CD4-positive, alpha-beta T cell treated with Interleukin-1 beta for 1 hour (primary cell): ENCODE data around the gene RTCB.
"Not testable (repeated sequence)": the region's sequence is repeated elsewhere in the genome, so short reads cannot be mapped to it uniquely, and the experiment has no call there.

Experiments used
- DNase-seq, 2 donors: peaks; one replicate each; pipeline ENCODE4 v3.0.0-alpha.2; 2020 to 2022

RTCB gene

GRCh38 chr22:32385681-32386080 lies 26.4 kb downstream of the RTCB start:
- no peak for DNase-seq

- no peak for DNase-seq
Observed at GRCh38 chr22:32380991-32381390, 31.1 kb downstream of the RTCB start.

- no peak for DNase-seq
Observed at GRCh38 chr22:32378707-32379272, 33.3 kb downstream of the RTCB start.

GRCh38 chr22:32376681-32377080 lies 35.4 kb downstream of the RTCB start:
- no peak for DNase-seq

- DNase-seq: no peak
Observed at GRCh38 chr22:32375678-32376450, 36.2 kb downstream of the RTCB start.

- no peak for DNase-seq
Observed at GRCh38 chr22:32364210-32364609, 47.8 kb downstream of the RTCB start.

GRCh38 chr22:32361257-32361656 lies 50.8 kb downstream of the RTCB start:
- no peak for DNase-seq

GRCh38 chr22:32360096-32360495 lies 52.0 kb downstream of the RTCB start:
- DNase-seq: not testable (repeated sequence)

- DNase-seq: not testable (repeated sequence)
Observed at GRCh38 chr22:32357567-32357966, 54.5 kb downstream of the RTCB start, which contains the start of gene RFPL3. TSS of gene RFPL3 (plus strand) at chr22:32357867. CDS start at chr22:32358072, 205 bp downstream.

- no peak for DNase-seq
Observed at GRCh38 chr22:32355760-32356159, 56.3 kb downstream of the RTCB start.

- DNase-seq: no peak
Observed at GRCh38 chr22:32354360-32355351, 57.4 kb downstream of the RTCB start.

GRCh38 chr22:32353840-32354239 lies 58.2 kb downstream of the RTCB start:
- no peak for DNase-seq

- no peak for DNase-seq
Observed at GRCh38 chr22:32353292-32353691, 58.8 kb downstream of the RTCB start.

- no peak for DNase-seq
Observed at GRCh38 chr22:32352681-32353080, 59.4 kb downstream of the RTCB start.

- DNase-seq: not testable (repeated sequence)
Observed at GRCh38 chr22:32351875-32352274, 60.2 kb downstream of the RTCB start.

- no peak for DNase-seq
Observed at GRCh38 chr22:32348031-32348611, 63.9 kb downstream of the RTCB start.

- DNase-seq: no peak
Observed at GRCh38 chr22:32343941-32344340, 68.1 kb downstream of the RTCB start.

GRCh38 chr22:32342977-32343376 lies 69.1 kb downstream of the RTCB start:
- DNase-seq: no peak

- DNase-seq: no peak
Observed at GRCh38 chr22:32341122-32341740, 70.8 kb downstream of the RTCB start.

GRCh38 chr22:32340411-32340810 lies 71.6 kb downstream of the RTCB start:
- no peak for DNase-seq

GRCh38 chr22:32339190-32340012 lies 72.6 kb downstream of the RTCB start:
- DNase-seq: no peak

GRCh38 chr22:32338757-32339156 lies 73.3 kb downstream of the RTCB start:
- no peak for DNase-seq
